ENCODE measurements around the gene ZG16.
"Not testable (repeated sequence)": the region's sequence is repeated elsewhere in the genome, so short reads cannot be mapped to it uniquely, and the experiment has no call there.

Gene ZG16

DNA sequence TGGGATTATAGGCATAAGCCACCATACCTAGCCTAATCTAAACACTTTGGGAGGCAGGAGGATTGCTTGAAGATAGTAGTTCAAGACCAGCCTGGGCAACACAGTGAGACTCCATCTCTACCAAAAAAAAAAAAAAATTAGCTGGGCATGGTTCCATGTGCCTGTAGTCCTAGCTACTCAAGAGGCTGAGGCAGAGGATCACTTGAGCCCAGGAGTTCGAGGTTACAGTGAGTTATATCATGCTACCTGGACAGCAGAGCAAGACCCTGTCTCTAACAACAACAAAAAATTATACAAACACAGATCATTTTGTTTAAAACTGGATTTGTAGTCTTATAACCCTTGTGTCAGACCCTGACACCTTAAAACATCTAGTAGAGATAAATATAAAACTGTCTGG, 24.5 kb upstream of the ZG16 start:
- DNase-seq: no peak

DNA sequence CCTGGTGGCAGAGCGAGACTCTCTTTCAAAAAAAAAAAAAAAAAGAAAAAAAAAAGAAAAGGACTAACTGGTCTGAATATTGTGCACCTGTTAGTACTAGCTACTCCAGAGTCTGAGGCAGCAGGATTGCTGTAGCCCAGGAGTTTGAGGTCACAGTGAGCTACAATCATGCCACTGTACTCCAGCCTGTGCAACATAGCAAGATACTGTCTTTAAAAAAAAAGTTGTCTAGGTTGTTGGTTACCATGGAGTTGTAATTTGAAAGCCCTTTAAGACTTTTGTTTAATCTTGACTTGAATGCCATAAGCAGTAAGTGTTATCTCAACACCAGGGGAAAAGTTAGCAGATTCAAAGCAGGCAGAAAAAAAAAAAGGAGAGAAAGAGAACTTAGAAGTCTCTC, 21.4 kb upstream of the ZG16 start:
- no peak for DNase-seq

DNA sequence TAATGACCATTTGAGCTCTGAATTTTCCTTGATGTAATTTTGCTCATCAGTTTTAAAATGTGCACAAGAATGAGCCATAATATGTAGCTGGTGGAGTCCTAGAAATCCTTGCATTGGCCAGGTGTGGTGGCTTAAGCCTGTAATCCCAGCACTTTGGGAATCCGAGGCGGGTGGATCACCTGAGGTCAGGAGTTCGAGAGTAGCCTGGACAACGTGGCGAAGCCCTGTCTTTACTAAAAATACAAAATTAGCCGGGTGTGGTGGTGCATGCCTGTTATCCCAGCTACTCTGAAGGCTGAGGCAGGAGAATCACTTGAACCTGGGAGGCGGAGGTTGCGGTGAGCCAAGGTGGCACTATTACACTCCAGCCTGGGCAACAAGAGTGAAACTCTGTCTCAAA, 21.0 kb upstream of the ZG16 start:
- not testable (repeated sequence) for DNase-seq

DNA sequence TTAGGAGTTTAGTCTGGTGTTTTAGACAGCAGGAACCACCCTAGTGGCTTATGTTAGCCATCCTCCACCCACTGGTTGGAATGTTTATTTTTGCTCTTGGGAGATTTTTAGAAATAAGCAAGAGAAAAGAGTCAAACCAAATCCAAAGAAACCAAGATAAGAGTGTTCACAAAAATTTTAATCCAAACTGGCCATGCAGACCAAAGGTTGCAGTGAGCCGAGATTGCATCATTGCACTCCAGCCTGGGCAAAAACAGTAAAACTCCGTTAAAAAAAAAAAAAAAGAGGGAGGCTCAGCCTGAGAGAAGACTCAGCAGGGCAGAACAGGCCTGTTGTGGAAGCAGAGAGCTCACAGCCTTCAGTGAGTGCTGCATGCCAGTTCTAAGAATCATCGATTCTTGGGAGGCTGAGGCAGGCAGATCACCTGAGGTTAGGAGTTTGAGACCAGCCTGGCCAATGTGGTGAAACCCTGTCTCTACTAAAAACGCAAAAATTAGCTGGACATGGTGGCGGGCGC, 20.0 kb upstream of the ZG16 start:
- no peak for DNase-seq

DNA sequence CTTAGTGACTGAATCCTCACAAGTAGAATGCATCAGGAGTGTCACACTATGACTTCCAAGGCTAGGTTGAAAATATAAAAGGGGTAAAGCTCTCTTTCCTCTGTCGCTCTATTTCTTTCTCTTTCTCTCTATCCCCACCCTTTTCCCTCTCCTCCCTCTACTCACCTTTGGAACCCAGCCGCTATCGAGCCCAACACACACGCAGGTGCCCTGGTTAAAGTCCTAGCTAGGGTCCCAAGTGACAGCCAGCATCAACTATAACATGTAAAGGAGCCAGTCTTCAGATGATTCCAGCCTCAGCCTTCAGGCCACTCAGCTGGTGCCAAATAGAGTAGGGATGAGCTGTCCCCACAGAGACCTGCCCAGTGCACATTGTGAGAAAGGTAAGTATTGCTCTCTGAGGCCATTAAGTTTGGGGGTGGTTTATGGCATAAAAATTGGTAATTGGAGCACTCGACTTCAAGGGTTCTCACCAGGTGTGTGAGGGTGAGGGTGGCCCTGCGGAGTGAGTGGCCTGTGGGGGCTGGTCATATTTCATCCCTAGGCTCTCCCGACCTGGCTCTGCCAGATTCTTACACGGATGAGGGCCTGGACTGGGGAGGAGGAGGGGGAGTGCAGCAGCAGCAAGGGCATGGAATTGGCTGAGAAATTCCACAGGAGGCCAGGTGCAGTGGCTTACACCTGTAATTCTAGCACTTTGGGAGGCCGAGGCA, 17.3 kb upstream of the ZG16 start:
- DNase-seq: no peak

DNA sequence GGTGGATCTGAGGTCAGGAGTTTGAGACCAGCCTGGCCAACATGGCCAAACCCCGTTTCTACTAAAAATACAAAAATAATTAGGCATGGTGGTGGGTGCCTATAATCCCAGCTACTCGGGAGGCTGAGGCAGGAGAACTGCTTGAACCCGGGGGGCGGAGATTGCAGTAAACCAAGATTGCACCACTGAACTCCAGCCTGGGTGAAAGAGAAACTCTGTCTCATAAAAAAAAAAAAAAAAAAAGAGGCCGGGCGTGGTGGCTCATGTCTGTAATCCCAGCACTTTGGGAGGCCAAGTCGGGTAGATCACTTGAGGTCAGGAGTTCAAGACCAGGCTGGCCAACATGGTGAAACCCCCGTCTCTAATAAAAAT, 16.8 kb upstream of the ZG16 start:
- not testable (repeated sequence) for DNase-seq

DNA sequence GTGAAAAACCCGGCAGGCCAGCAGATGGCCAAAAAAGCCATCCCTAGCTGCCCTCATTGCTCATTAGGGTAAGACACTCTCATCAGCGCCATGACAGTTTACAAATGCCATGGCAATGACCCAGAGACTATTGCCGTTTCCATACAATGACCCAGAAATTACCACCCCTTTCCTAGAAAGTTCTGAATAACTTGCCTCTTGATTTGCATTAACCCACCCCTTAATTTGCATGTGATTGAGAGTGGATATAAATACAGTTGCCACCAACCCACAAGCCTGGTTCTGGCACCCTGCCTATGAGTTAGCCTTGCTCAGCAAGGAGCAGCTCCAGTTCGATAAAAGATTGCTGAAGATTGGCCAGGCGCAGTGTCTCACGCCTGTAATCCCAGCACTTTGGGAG, 16.2 kb upstream of the ZG16 start:
- DNase-seq: no peak

DNA sequence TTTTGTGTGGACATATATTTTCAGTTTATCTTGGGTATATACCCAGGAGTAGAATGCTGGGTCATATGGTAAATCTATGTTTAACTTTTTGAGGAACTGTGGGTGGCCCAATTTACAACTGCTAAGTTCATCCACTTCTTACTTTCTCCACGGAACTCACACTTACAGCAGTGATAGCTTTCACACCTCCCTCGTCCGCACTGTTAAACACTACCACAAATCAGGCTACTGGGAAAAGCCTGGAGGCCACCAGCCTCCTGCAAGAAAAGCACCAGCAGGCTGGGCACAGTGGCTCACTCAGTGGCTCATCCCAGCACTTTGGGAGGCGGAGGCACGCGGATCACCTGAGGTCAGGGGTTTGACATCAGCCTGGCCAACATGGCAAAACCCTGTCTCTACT, 14.7 kb upstream of the ZG16 start:
- DNase-seq: no peak

DNA sequence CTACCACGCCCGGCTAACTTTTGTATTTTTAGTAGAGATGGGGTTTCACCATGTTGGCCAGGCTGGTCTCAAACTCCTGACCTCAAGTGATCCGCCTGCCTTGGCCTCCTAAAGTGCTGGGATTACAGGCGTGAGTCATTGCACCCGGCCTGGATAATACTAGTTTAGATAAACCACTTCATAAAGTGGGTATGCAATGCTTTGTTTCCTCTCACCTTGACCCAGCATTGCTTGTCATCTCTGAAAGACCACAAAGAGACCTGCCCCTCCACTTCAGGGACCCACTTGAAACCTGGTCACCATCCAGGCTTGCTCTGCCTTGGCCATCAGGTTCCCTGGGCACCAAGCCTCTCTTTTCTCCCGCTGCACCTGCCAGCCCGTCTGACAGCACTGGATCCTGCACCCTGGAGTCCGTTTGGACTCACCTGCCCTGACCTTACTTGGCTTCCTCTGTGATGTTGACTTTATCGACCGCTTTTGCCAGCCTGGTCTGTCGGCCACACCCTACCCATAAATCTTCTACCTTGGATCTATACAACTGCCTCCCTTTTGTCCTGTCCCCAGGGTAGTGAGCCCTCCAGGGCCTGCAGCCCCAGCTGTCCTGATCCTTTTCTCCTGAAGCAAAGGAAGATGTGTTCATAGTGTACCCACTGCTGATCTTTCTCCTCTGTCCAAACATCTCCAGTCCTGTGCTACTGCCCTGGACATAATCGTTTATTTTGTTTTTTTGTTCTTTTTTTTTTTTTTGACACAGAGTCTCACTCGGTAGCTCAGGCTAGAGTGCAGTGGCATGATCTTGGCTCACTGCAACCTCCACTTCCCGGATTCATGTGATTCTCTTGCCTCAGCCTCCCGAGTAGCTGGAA, 12.7 kb upstream of the ZG16 start:
- peak; percentile 92 for DNase-seq

DNA sequence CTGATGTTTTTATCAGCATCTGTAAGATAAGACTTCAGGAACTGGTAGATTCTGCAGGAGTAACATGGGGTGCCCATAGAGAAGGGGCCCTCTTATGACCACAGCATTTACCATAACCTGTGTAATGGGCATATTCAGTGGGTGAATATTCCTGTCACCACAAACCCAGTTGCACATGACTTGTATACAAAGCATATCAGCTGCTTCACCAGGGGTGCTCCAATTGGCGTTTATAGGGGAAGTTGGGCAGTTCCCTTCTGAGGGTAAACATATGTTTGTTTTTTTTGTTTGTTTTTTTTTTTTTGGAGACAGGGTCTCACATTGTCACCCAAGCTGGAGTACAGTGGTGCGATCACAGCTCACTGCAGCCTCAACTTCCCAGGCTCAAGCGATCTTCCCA, 11.5 kb upstream of the ZG16 start:
- DNase-seq: no peak

DNA sequence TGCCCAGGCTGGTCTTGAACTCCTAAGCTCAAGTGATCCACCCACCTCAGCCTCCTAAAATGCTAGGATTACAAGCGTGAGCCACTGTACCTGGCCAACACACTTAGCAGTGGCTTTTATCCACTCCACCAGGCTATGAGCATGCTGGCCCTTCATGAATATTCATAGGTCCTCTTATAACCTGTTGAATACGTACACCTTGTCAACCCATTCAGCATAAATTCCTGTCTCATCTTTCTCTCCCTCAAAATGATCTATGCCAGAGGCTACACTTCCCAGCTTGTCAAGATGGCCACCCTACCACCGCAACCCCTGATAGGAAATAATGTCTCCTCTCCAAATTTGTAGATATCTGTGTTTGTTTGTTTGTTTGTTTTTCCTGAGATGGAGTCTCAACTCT, 11.0 kb upstream of the ZG16 start:
- DNase-seq: no peak

DNA sequence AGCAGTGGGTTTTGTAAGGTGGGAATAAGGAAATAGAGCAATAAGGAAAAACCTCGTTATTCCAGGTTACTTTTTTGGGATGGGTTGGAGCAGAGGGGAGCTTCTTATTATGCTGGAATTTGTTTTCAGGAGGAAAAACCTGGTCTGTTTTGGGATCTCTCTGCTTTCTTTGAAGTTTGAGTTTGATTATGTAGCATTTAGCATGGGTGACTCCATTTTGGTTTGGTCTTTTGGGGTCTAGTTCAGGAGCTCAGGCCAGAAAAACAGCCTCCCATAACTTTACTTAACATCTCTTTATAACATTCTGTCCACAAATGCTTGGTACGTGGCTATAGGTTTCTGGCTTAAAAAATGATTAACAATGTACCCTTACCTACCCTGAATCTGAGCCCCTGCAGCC, 8.5 kb upstream of the ZG16 start:
- no peak for DNase-seq

DNA sequence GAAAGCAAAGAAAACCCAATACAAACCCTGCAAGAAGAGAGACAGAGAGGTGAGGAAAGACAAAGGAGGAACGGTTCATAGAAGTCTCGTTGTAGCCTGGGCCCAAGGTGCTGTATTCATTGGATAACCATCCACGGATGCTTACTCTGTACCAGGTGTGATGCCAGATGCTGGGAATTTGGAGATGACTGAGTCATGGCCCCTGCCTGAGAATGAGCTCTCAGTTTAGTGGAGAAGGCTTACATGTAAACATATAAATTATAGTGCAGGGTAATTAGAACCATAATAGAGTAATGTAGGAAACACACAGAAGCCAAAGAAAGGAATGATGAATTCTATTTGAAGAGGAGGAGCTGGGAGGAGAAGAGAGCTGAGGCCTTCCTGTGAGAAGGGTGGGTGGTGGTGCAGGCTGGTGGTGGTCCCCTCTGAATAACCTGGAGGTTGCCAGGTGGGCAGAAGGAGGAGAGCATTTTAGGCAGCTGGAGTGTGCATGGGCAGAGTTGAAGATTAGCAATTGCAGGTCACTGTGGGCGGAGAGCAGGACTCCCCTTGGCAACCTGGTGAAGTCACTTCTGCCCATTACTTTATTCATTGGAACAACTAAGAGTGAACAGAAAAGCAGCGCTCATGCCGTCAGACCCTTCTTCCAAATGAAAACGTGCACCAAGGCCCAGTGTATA, 7.7 kb upstream of the ZG16 start:
- peak; percentile 14 for DNase-seq

DNA sequence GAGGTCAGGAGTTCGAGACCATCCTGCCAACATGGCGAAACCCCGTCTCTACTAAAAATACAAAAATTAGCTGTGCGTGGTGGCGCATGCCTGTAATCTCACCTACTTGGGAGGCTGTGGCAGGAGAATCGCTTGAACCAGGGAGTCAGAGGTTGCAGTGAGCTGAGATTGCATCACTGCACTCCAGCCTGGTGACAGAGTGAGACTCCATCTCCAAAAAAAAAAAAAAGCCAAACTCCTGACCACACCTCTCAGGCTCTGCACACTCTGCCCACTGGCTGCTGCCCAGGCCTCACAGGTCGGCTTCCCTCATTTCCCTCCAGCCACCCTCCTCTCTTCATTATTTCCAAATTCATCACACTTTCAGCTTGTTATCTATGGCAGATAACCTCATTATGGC, 5.7 kb upstream of the ZG16 start:
- not testable (repeated sequence) for DNase-seq

DNA sequence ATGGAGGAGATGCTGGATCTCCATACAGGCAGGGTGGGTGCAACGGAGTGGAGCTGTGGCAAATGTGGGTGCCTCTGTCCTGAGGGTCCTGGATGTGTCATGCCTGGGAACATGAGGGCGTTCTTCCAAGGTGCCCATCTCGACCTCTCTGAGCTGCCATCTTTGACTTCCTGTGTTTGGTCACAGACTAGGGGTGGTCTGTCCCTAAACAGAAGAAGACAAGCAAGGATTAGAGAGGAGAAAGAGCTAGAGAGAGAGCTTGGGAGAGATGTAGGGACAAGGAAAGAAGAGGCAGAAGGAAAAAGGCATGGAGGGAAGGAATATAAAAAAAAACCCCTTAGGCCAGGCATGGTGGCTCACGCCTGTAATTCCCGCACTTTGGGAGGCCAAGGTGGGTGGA, 3.3 kb upstream of the ZG16 start:
- DNase-seq: no peak

DNA sequence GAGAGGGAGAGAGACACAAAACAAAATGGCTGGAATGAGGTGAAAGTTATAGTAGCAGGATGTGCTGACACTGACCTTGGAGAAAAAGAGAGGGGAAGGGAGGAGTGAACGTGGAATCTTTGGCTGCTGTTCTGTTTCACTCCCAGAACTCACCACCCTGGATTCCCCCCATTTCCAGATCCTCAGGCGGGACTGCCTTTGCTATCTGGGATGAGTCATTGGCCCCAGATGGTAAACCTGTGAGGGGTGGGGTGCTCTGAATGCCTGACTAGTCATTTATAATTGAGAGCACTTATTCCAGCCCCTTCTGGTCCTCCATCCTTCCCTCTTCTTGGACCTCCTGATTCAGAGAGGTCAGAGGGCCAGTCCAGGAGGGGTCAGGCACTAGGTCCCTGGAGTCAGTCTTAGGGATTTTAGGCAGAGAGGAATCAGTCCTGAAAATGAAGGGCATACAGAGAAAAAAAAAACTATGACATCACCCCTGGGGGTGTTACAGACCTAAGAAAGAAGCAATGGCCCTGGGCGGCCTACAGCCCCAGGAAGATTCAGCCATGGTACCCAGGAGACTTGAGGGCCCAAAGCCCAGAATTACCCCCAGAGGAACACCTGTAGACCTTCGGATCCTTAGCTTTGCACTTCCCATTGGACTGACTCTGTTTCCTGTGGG, 2.2 kb upstream of the ZG16 start:
- DNase-seq: no peak

DNA sequence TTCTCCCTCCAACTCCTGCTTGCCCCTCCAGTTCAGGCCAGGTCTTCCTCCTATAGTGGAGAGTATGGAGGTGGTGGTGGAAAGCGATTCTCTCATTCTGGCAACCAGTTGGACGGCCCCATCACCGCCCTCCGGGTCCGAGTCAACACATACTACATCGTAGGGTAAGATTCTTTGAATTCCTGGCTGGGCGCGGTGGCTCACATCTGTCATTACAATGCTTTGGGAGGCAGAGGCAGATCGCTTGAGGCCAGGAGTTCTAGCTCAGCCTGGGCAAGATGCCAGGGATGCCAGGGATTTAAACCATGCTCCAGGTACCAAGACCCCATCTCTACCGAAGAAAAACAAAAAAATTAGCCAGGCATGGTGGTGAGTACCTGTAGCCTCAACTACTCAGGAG, 1.4 kb downstream of the ZG16 start:
- no peak for DNase-seq

DNA sequence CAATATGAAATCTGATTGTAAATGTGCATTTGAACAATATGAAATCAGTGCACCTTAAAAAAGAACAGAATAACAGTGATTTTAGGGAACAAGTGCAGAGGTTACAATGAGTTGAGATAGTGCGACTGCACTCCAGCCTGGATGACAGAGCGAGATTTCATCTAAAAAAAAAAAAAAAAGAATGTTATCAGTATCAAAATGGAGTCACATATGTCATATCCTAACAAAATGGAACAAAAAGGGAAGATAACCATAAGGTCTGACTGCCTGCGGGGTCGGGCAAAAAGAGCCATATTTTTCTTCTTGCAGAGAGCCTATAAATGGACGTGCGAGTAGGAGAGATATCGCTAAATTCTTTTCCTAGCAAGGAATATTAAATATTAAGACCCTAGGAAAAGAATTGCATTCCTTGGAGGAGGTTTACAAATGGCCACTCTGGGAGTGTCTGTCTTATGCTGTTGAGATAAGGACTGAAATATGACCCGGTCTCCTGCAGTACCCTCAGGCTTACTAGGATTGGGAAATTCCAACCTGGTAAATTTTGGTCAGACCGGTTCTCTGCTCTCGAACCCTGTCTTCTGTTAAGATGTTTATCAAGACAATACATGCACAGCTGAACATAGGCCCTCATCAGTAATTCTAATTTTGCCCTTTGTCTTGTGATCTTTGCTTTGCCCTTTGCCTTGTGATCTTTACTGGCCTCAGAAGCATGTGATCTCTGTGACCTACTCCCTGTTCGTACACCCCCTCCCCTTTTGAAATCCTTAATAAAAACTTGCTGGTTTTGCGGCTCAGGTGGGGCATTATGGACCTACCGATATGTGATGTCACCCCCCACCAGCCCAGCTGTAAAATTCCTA, 5.3 kb downstream of the ZG16 start:
- DNase-seq: not testable (repeated sequence)

DNA sequence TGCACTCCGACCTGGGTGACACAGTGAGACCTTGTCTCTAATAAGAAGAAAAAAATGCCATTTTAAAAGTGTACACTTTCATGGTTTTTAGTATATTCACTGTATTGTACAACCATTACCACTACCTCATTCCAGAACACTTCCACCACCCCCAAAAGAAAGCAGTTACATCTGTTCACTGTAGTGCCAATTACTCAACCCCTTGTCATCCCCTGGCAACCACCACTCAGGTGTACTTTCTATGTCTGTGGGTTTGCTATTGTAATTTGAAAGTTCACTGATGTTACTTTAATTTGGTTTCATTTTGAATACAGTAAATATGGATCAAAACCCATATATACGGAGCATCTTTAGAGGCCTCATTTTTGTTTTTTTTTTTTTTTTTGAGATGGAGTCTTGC, 6.1 kb downstream of the ZG16 start:
- DNase-seq: no peak

DNA sequence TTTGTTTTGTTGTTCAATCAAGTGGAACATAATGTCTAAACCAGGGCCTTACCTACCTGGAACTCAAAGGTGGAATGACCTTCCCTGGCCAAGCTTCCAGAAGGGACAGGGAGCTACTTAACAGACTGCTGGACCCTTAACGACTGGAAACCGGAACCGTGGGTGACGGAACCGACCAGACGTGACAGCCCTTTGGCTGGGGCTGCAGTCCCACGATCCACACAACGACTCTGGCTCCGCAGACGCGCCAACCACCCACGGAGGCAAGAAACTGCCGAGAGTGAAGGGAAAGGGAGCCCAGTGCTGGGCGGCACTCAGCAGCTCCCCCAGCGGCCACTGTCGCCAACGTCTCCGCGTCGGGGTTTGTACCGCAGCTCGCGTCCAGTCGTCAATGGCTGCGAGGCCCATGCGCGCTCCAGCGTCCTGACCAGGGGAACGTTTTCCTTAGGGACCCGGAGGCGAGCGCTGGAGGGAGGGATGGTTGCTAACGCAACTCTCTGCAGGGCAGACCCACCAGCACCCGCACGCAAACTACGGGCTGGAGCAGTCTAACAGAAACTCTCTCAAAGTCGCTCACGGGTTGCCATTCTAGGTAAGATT, 6.9 kb downstream of the ZG16 start:
- no peak for DNase-seq

DNA sequence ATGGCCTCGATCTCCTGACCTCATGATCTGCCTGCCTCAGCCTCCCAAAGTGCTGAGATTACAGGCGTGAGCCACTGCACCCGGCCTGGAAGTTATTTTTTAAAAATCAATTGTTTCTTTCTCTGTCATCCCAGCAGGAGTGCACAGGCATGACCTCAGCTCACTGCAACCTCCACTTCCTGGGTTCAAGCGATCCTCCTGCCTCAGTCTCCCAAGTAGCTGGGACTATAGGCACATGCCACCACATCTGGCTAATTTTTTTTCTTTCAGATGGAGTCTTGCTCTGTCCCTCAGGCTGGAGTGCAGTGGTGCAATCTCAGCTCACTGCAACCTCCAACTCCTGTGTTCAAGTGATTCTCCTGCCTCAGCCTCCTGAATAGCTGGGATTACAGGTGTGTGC, 9.1 kb downstream of the ZG16 start:
- DNase-seq: not testable (repeated sequence)

DNA sequence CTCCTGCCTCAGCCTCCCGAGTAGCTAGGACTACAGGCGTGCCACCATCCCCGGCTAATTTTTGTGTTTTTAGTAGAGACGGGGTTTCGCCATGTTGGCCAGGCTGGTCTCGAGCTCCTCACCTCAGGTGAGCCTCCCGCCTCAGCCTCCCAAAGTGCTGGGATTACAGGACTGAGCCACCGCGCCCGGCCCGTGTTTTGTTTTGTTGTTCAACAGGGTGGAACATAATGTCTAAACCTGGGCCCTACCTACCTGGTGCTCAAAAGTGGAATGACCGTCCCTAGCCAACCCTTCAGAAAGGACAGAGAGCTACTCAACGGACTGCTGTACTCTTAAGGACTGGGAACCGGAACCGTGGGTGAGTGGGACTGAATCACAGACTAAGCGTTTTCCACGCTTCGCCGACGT, 11.7 kb downstream of the ZG16 start:
- no peak for DNase-seq

Data from NCI-H1092 treated with DMSO at 0.1 percent for 48 hours (cell line).